Choroid plexus epithelial cell (primary cell): ENCODE measurements around the gene TNFRSF25.

Experiments
- DNase-seq: peaks from one replicate; pipeline ENCODE4 v3.0.0-alpha.2; 2010; ENCODE audit warnings: low read depth
- H3K4me3 ChIP-seq: 2 replicates; pipeline ENCODE4 v1.5.1; 2011; ENCODE audit warnings: low read depth, mild to moderate bottlenecking, control low read depth, low read length, moderate library complexity
- CTCF ChIP-seq: conservative IDR thresholded peaks from 2 replicates; pipeline ENCODE4 v1.5.1; 2011; ENCODE audit warnings: low read depth, mild to moderate bottlenecking, control low read depth, inconsistent platforms, low read length, moderate library complexity

The TNFRSF25 gene

GRCh38 chr1:6481820-6482219, 15.8 kb upstream of the TNFRSF25 start:
- H3K4me3 ChIP-seq, result no peak overlapping the region
- TF ChIP-seq CTCF, result no peak
- no peak for DNase-seq

GRCh38 chr1:6477039-6477820, 11.3 kb upstream of the TNFRSF25 start:
- no peak for TF ChIP-seq CTCF
- H3K4me3 ChIP-seq, result no peak overlapping the region
- DNase-seq, result no peak

GRCh38 chr1:6476483-6476882, 10.5 kb upstream of the TNFRSF25 start:
- DNase-seq, result no peak

GRCh38 chr1:6475381-6476133, 9.6 kb upstream of the TNFRSF25 start:
- peak; percentile 40 for DNase-seq
- no peak overlapping the region for H3K4me3 ChIP-seq
- TF ChIP-seq CTCF, result peak; percentile 89

More at GRCh38 chr1:6476483-6476882, 10.5 kb upstream of the TNFRSF25 start:
- no peak overlapping the region for H3K4me3 ChIP-seq
- TF ChIP-seq CTCF, result no peak

GRCh38 chr1:6474815-6475282, 8.9 kb upstream of the TNFRSF25 start:
- H3K4me3 ChIP-seq, result no peak overlapping the region
- no peak for DNase-seq
- no peak for TF ChIP-seq CTCF

- DNase-seq, result no peak
- TF ChIP-seq CTCF, result no peak
Observed at GRCh38 chr1:6473974-6474814, 8.2 kb upstream of the TNFRSF25 start.

More at GRCh38 chr1:6473974-6474814, 8.2 kb upstream of the TNFRSF25 start:
- H3K4me3 ChIP-seq, result no peak overlapping the region
